Peyer's patch (tissue), 4 donors: ENCODE measurements around the gene C2orf81.

Experiments
- POLR2A ChIP-seq, 2 donors: fragments of 450-650 bp; IDR thresholded peaks; one replicate each; pipeline ENCODE4 v1.5.1; 2017; ENCODE audit warnings: antibody characterized with exemption in 2 of 2, mild to moderate bottlenecking in 2 of 2, moderate library complexity in 2 of 2
- TF ChIP-seq, protein P1 (sequence below), 6 experiments: fragments of 450-650 bp in 4 of 6; fragments of 200-600 bp in 2 of 6; sonication (generic) in 1 of 6; IDR thresholded peaks; one replicate each; pipeline ENCODE4 v1.5.1; 2017 to 2019; ENCODE audit warnings: antibody characterized with exemption in 6 of 6, mild to moderate bottlenecking in 3 of 6, moderate library complexity in 1 of 6

DNA sequence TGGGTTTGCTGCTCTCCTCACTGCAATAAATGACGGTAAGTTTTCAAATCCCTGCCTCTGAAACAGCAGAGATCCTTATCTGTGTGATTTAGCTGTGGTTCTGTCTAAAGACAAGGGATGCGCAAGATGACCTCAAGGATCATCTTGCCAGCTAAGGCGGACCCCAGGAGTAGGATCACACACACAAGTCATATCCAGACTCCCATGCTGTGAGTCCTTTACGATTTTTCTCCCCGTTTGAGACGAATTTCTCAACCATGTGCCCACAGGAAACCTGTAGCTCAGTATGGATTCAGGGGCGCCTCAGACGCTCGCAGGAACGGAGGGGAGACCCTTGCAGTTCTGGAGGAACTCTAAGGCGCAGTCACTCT, 30.2 kb downstream of the C2orf81 start:
- TF ChIP-seq, protein P1, sequence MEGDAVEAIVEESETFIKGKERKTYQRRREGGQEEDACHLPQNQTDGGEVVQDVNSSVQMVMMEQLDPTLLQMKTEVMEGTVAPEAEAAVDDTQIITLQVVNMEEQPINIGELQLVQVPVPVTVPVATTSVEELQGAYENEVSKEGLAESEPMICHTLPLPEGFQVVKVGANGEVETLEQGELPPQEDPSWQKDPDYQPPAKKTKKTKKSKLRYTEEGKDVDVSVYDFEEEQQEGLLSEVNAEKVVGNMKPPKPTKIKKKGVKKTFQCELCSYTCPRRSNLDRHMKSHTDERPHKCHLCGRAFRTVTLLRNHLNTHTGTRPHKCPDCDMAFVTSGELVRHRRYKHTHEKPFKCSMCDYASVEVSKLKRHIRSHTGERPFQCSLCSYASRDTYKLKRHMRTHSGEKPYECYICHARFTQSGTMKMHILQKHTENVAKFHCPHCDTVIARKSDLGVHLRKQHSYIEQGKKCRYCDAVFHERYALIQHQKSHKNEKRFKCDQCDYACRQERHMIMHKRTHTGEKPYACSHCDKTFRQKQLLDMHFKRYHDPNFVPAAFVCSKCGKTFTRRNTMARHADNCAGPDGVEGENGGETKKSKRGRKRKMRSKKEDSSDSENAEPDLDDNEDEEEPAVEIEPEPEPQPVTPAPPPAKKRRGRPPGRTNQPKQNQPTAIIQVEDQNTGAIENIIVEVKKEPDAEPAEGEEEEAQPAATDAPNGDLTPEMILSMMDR (IDR thresholded peaks at IDR 0.05): no peak
- no peak for TF ChIP-seq POLR2A (IDR thresholded peaks at IDR 0.05)
